HG03342 (cell line): ENCODE measurements around the gene ABHD6.
A peak's percentile ranks its signal among the peaks of the same experiment; 100 is the strongest.
"Not testable (repeated sequence)": the region's sequence is repeated elsewhere in the genome, so short reads cannot be mapped to it uniquely, and the experiment has no call there.

ENCODE experiments used
- ATAC-seq: cut with Tn5 transposase; IDR thresholded peaks from one replicate; pipeline ENCODE4 v1.9.1; 2021; ENCODE audit warnings: mild to moderate bottlenecking, moderate library complexity; ENCODE audit not compliant: unreplicated experiment

Gene ABHD6

DNA sequence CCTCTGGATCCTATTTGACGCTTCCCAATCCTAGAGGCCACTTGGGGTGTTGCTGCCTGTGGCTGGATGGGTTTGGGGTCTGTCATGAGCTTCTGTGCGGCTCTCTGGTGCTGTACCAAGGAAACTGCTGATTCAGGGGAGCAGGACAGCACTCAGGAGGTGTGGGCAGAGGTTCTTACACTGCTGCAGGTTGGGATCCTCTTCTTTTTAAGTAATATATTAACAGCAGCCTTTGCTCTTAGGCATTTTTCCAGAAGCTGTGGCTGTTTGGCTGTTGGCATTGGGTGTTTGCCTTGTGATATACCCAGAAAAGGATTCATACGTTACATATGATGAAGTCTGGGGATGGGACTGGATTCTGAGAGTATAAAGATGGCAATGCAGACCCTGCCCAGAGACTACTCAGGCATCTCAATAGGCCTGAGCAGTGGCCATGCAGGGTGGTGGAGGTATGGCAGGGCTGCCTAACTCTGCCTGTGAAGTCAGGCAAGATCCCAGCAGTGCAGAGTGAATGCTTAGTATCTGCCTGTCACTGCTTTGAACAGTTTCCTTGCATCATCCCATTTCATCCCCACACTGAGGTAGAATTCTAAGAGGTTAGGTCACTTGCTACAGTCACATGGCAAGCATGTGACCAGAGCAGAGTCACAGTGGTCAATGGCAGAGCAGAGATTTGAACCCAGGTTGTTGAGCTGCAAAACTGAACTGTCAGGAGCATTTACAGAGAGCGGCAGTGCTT lies 3.9 kb downstream of the ABHD6 start:
- no peak for ATAC-seq

DNA sequence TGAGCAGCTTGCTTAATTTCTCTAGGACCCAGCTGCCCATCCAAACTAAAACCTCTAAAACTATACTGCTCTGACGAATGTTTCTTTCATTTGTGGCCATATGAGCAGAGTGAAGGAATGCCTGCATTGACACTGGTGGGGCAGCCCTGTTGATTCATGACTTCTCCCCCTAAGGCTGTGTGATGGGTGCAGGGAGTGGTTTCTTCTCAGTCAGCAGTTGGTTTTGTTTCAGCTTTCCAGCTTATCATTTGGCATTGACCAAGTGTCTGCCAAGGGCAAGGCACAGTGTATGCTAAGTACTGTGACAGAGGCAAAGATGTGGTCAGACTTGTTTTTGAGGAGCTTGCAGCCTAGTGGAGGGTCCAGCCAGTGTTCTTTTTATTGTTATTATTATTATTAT lies 4.7 kb downstream of the ABHD6 start:
- ATAC-seq: no peak

DNA sequence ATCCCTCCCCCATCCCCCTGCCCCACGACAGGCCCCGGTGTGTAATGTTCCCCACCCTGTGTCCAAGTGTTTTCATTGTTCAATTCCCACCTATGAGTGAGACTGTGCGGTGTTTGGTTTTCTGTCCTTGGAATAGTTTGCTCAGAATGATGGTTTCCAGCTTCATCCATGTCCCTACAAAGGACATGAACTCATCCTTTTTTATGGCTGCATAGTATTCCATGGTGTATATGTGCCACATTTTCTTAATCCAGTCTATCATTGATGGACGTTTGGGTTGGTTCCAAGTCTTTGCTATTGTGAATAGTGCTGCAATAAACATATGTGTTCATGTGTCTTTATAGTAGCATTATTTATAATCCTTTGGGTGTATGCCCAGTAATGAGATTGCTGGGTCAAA lies 5.3 kb downstream of the ABHD6 start:
- ATAC-seq: not testable (repeated sequence)

DNA sequence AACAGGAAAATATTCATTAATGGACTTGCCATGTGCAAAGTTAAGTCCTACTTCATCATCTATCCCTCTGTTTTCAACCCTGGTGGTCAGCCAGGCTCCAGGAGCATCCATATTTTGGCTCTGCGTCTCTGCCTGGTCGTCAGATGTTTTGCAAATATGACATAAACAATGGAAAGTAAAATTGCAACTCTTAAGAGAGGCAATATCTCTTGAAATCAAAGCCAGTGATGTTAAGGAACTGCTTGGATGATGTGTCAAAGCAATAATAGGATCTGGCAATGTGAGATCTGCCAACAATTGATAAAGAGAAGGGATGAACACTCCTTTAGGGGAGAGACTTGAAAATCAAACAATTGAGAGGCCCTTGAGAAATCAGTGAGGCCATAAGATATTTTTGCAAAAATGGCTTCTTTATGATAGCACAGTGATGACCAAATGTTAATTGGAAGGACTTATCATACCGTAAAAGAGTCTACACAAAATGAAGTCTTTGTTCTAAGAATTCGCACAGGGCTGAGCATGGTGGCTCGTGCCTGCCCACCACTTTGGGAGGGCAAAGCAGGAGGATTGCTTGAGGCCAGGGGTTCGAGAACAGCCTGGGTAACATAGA lies 6.5 kb downstream of the ABHD6 start:
- ATAC-seq: no peak

DNA sequence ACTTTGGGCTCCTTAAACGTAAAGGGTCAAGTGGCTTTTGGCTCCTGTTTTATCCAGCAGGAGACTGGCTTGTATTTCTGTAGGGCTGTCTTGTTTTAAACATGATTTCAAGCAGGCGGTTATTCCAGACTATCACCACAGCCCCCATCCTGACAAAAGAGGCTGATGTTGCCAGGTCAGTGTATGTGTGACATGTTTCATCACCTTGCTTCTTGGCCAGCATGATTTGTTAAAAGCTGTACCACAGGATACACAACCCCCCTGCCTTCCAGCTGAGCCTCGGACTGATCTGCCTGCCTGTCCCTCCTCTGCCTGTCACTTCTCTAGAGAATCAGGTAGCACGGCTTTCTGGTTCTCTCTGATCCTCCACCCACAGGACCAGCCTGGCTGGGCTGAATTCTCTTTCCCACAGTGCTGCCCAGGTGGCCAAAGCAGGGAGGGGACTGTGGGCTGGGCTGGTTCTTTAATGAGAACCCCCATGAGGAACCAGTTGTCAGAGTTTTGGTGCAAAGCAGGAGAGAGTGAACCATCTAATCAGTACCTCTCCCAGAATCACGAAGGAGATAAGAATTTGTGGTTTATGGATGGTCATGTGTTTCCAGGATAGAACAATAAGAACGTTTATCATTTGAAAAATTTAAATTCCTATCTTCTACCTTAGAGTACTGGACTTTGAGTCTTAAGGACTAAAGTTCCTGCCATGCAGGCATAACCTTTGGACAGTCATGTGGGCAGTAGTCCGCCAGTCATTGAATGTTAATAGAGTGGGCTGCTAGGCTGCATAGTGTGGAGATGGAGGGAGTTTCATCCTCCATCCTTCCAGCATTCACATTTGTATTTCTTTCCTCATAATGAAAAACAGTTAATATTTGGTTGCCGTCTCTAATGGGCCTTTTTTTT lies 8.8 kb downstream of the ABHD6 start:
- no peak for ATAC-seq

DNA sequence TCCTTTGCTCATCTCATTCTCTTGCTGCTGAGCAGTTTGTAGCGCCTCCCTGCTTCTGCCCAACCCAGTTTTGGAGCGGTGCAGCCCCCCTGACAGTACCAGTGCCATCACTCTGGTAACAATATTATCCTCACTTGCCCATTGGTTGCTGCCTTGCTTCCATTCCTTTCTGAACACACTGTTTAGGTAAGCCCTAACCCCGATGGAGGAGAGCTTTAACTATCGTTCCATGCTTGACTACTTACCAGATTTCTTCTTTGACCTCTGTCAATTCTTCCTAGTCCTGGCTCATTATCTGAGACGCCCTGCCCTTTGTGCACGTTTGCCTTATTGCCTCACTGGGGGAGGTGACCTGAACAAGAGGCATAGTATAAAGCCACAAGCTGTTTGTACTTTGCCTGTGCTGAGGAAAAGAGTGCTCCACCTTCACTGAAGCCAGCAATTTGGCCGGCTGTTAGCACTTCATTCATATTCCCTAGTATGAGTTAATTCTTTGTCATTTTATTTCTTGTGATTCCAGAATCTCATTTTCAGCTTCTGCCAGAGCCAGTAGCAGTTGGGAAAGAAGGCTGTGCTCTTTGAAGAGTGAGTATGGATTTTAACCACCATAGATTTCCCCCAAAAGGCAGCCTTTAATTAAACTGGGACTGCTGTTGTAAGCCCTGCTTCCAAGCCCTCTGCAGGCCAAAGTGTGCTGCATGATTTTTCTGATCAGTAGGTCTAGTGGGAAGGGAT lies 11.9 kb downstream of the ABHD6 start:
- no peak for ATAC-seq

DNA sequence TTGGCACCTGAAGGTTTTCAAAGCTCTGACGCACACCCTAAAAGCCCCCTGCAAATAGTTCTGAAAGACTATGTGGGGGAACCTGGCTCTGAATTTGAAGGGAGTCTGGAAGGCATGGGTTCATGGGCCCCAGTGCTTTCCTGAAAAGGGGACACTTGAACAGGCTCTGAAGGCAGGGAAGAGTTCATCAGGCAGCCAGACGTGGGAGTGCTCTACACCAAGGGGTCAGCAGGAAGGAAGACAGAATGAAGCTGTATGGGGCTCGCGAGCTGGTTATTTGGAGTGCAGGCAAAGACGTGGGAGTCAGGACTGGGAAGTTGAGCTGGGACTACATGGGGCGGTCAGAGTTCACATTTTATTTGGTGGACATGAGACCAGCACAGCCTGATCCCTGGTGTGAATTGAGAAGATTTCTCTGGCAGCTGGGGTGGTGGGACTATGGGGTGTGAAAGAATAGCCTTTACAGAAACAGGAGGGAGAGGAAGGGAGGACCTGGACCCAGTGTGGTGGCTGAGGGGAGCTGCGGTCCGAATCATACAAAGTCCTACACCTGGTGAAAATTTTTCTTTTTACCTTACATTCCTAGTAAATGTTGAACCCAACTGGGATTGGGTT lies 12.6 kb downstream of the ABHD6 start:
- no peak for ATAC-seq

DNA sequence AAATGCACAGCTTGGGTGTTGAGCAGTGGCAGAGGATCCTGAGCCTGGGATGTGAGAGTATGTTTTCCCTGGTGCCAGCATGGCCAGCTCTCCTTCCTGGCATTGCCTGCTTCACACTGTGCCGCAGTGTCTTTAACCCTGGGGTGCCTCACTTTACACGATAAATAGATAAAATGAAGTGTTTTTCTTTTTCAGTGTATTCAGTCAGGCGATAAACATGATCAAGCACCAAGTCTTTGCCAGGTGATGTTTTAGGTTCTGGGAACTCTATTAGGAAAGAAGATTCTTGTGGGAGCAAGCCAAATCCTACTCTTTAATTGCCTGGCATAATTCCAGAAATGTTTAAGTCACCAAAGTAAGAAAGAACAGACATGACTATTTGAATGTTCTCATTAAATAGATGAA lies 14.0 kb downstream of the ABHD6 start:
- no peak for ATAC-seq

DNA sequence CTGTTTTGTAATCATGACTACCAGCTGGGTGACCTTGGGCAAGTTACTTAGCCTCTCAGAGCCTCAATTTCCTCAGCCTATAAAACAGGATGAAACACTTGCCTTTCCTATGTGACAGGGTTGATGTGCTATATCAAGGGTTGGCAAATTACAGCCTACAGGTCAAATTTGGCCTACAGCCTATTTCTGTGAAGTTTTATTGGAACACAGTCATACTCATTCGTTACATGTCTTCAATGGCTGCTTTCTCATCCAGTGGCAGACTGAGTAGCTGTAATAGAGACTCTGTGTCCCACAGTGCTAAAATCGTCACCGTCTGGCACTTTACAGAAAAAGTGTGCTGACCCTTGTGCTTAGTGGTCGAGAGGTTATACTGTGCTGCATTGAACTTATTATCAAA lies 16.6 kb downstream of the ABHD6 start:
- ATAC-seq: no peak

DNA sequence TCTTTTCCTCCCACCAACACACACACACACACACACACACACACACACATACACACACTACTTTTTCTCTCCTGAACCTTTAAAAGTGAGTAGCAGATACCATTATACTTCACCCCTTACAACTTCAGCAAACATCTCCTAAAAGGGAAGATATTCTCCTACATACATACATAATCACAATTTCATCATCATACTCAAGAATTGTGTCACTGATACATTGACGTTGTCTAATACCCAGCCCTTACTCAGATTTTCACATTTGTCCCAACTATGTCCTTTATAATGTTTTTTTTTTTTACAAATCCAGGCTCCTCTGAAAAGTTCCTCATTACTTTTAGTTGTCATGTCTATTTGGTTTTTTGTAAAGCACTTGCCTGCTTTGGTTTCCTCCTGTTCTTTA lies 18.5 kb downstream of the ABHD6 start:
- ATAC-seq: no peak

DNA sequence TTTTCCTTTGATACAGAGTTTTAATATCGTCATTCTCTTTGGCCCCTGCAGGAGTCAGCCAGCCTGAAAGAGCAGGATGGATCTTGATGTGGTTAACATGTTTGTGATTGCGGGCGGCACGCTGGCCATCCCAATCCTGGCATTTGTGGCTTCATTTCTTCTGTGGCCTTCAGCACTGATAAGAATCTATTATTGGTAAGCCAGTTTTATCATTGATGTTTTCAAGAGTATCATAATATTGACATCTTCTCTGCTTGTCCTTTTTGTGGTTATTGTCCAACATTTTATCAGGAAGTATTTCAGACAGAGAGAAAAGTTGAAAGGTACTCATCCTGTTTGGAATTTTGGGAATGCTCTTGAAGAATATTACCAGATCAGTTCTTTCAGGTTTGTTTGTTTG lies 18.9 kb downstream of the ABHD6 start:
- no peak for ATAC-seq

DNA sequence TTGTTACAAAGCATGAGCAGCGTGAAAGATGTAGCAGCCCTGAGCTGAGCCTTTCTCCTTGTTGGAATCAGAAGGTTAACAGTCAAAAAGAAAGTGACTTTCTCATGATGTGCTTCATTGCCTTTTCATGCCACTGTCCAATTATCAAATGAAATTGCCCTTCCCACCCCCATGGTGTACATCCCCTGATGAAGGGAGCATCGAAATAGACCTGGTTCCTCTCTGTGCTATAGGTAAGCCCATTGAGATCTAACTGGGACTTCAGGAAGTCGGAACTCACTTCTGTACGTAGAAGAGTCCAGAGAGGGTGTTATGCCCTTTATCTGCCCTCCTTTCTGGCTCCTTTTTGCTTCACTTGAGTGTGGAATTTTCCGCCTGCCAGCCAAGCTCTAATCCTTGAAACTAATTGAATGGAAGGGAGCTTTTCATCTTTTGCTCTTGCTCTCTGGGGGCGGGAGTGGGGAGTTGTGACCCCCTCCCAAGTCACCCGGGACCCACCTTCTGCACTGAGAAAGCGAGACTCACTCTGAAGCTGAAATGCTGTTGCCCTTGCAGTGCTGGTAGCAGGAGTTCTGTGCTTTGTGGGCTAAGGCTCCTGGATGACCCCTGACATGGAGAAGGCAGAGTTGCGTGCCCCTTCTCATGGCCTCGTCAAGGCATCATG lies 20.9 kb downstream of the ABHD6 start:
- no peak for ATAC-seq

DNA sequence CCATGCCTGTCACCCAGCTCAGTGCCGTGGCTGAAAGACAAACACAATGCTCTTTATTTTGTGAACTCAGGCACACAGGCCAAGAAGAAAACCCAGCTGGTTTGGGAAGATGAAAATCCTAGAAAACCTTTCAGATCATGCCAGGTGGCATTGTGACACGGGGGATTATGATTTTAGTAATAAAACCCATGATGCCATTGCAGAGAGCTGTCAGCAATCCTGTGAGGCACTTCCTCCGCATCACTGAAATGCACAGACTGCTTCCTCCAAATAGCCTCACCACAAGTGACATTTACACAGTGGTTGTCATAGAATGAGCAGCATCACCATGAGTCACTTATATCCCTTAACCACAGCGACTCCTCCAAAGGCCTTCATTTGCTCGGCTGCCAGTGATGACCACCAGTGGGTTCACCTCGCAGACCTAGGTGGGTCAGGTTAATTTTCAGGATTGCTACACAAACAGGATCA lies 22.7 kb downstream of the ABHD6 start:
- no peak for ATAC-seq

DNA sequence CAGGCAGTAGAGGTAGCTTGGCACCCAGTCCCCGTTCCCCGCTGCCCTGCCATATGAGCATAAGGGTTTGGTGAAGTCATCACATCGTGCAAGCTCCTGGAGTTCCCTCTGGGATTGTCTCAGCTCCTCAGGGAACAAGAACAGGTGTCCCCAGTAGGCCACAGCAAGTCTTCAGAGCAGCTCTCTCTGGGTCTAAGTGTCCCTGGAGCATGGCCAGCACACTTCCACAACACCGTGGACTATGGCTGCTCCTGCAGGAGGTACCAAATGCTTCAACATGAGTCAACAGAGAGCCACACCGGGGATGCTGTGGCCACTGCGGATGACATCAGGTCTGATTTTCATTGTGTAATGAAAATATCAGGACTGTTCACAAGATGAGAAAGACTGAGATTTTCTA lies 23.1 kb downstream of the ABHD6 start:
- ATAC-seq: no peak

DNA sequence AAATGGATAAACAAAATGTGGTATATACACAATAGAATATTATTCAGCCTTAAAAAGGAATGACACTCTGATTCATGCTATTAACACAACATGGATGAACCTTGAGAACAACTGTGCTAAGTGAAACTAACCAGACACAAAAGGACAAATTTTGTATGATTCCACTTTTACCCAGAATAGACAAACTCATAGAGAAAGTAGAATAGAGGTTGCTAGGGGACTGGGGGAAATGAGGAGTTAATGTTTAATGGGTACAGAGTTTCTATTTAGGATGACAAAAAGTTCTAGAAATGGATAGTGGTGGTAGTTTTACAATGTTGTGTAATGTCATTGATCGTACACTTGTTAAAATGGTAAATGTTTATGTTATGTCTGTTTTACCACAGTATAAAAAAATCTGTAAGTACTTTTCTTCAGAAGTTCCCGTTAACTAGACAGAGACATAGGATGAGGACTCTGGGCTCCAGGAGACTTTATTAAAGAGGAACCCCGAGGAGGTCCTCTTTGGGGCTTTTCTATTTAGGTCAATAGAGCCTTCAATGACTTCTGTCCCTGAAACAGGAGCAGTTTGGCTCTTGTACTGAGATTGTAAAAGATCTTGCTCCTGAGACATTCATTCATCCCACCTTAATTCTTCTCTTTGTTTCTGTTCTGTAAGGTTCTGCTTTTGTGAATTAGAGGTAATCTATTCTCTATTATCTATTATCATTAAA lies 24.5 kb downstream of the ABHD6 start:
- ATAC-seq: peak; percentile 83

DNA sequence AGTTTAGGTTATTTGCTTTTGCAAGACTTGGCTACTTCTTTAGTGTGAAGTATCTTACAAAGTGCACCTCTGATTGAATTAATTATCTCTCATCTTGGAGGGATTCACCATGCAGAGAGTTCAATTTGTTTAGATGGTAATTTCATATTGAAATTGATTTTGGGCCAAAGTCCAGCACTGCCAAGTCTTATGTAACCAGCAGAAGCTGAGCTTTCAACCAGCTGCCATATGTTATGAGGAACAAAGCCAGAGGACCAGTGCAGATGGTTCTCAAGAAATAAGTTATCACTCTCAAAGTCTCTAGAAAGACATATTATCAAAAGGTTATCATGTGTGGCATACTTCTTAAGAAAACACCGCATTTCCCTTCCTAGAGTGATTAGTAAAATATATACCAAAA lies 29.0 kb downstream of the ABHD6 start:
- no peak for ATAC-seq

DNA sequence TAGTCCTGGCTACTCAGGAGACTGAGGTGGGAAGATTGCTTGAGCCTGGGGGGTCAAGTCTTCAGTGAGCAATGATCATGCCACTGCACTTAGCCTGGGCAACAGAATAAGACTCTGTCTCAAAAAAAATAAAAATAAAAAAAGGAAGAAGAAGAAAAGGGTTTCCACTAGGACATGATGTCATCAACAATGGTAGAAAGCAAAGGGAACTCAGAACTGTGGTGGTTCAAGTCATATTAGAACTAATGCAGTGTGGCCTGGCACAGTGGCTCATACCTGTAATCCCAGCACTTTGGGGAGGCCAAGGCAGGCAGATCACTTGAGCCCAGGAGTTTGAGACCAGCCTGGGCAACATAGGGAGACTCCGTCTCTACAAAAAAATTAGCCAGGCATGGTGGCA lies 30.0 kb downstream of the ABHD6 start:
- ATAC-seq: not testable (repeated sequence)

DNA sequence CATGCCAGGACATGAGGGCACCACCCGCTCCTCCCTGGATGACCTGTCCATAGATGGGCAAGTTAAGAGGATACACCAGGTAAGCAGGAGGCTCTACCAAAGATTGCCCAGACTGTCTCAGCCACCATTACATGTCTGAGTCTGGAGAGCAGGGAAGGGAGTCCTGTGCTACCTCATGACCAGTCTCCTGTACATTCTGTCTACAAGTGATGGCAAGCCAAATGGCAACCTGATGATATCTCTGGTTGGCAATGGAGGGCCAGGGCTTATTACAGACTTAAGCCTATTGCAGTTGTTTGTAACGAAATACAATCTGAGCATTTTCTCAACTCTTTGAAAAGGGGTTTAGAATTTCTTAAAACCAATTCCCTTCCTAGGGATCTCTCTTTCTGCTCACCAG lies 31.8 kb downstream of the ABHD6 start:
- ATAC-seq: no peak

DNA sequence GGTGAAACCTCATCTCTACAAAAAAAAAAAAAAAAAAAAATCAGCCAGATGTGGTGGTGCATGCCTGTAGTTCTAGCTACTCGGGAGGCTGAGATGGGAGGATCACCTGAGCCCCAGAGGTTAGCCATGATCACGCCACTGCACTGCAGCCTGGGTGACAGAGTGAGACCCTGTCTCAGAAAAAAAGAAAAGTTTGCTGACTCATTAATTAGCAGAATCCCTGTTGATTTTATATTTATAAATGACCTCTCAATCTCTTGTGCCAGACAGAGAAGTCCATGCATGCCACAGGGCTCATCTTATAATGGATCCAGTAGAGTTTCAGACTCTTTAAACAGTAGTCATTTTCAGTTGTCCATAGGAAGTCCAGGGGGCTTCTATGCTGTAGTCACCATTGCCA lies 32.9 kb downstream of the ABHD6 start:
- no peak for ATAC-seq
